Ectodermal cell (in vitro differentiated cells): ENCODE data around the gene MESP2. TPM values are rescaled to one million over a fixed set of nuclear protein-coding genes. Genes with fewer than 3 reads are reported as not detected.

Experiments used
- H3K27ac ChIP-seq: 2 replicates; pipeline ENCODE4 v1.7.0; 2013; ENCODE audit warnings: mild to moderate bottlenecking, low read depth, low read length; ENCODE audit not compliant: insufficient read depth, poor library complexity, severe bottlenecking
- H3K27me3 ChIP-seq: 2 replicates; pipeline ENCODE4 v1.7.0; 2013; ENCODE audit warnings: mild to moderate bottlenecking, low read length; ENCODE audit not compliant: insufficient read depth, control insufficient read depth, poor library complexity, severe bottlenecking
- H3K36me3 ChIP-seq: one replicate; pipeline ENCODE4 v1.7.0; 2013; ENCODE audit warnings: low read length; ENCODE audit not compliant: control insufficient read depth, insufficient read depth
- H3K4me1 ChIP-seq: one replicate; pipeline ENCODE4 v1.7.0; 2013; ENCODE audit warnings: low read length; ENCODE audit not compliant: control insufficient read depth, insufficient read depth
- H3K4me3 ChIP-seq: 2 replicates; pipeline ENCODE4 v1.7.0; 2013; ENCODE audit warnings: low read depth, low read length, control low read depth; ENCODE audit not compliant: insufficient read depth
- H3K9me3 ChIP-seq: 2 replicates; pipeline ENCODE4 v1.7.0; 2013; ENCODE audit warnings: mild to moderate bottlenecking, low read length, moderate library complexity; ENCODE audit not compliant: control insufficient read depth
- WGBS, 2 experiments: methylation state at CpG; one replicate each; pipeline ENCODE4 v1.1.7; 2013; ENCODE audit warnings: missing lambda C conversion rate in 2 of 2; 5-methylcytosine and 5-hydroxymethylcytosine counted together
- polyA plus RNA-seq, 4 experiments: library from polyadenylated mRNA; stranded (reverse); fragments of 50-300 nt; gene quantifications; one replicate each; pipeline ENCODE4 v1.2.3, GENCODE V29; 2013

Gene MESP2, protein sequence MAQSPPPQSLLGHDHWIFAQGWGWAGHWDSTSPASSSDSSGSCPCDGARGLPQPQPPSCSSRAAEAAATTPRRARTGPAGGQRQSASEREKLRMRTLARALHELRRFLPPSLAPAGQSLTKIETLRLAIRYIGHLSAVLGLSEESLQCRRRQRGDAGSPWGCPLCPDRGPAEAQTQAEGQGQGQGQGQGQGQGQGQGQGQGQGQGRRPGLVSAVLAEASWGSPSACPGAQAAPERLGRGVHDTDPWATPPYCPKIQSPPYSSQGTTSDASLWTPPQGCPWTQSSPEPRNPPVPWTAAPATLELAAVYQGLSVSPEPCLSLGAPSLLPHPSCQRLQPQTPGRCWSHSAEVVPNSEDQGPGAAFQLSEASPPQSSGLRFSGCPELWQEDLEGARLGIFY
- polyA plus RNA-seq (2013, experiment 1 of 4) = 0.54 TPM
- polyA plus RNA-seq (2013, experiment 2 of 4) = 0.23 TPM
- polyA plus RNA-seq (2013, experiment 3 of 4) = not detected
- polyA plus RNA-seq (2013, experiment 4 of 4) = 0.12 TPM

- H3K27ac ChIP-seq = no peak within 1 kb of the TSS
- H3K4me3 ChIP-seq = no peak within 1 kb of the TSS
- peaks cover 39% of the 10 kb centered on the region for H3K27me3 ChIP-seq
- 17 to 18% methylated on average over 82 of the region's 82 CpGs for WGBS, 2 experiments
- H3K36me3 ChIP-seq = no peaks in the 10 kb centered on the region
- no peaks in the 10 kb centered on the region for H3K4me1 ChIP-seq
- H3K9me3 ChIP-seq = no peaks in the 10 kb centered on the region
These were observed at the start of gene MESP2 for GRCh38 chr15:89776274-89777072. Gene MESP2, plus strand, starts transcription at chr15:89776332. Its CDS starts 26 bp downstream, at chr15:89776358.

DNA sequence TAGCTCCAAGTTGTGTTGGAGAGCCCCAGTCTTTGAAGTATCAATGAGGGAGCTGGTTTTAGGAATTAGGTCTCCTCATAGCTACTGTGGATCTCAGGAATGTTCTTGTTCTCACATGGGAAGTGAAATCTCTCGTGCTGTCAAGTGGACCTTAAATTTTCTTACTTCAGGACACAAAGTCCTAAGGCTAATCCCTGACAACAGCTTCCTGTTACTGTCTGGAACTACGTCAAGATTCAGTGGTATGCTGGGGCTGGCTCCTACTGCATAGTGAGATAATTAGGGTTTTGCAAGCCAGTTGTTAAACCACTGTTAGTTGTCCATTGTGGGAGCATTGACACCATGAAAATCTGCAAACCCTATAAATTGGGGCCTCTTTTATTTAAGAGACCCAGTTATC lies 47.9 kb upstream of the MESP2 start:
- Histone ChIP-seq H3K27me3 (no peaks in the 10 kb centered on the region), H3K27ac (no peak overlapping the region), H3K4me1 (no peaks in the 10 kb centered on the region), H3K36me3 (no peaks in the 10 kb centered on the region), H3K4me3 (no peak overlapping the region), H3K9me3 (no peaks in the 10 kb centered on the region)
- WGBS, 2 experiments = 92 to 96% methylated on average over 2 of the region's 2 CpGs

- 87 to 92% methylated on average over 5 of the region's 5 CpGs for WGBS, 2 experiments
- no peaks in the 10 kb centered on the region for H3K36me3 ChIP-seq
These were observed 44.9 kb upstream of the MESP2 start for GRCh38 chr15:89731275-89731674.

DNA sequence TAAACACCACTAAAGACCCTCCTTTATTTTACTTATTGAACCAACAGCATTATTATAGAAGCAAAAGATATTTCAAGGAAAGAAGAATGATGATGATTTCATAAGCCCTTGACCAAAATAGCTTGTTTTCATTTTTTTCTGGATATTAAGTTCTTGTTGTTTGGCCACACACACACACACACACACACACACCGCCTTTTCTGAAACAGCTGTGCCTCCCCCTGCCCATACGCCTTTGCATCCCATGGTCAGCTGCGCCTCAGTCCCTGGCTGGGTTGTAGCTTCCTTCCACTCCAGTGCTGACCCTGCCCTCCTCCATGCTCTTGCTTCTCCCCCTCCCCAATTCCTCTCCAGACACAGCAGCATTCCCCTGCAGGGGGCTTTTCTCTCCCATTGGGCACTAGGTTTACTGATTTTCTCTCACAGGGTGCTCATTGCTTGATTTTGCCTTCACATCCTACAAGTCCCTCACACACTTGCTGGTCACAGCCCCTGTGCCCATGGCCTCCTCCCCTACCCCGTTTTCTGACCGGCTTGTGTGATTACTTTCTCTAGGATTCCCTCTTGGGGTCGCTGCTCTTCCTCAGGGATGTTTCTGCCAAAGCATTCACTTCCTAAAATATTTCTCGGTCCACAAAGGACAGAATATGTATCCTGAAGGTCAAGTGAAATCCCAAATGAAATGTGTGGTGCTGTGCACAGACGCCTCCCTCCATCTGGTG lies 43.5 kb upstream of the MESP2 start:
- H3K36me3 ChIP-seq = no peaks in the 10 kb centered on the region
- no peaks in the 10 kb centered on the region for H3K27me3 ChIP-seq
- no peaks in the 10 kb centered on the region for H3K9me3 ChIP-seq
- 71 to 78% methylated on average over 8 of the region's 8 CpGs for WGBS, 2 experiments
- no peak overlapping the region for H3K27ac ChIP-seq
- no peaks in the 10 kb centered on the region for H3K4me1 ChIP-seq
- no peak overlapping the region for H3K4me3 ChIP-seq

More at GRCh38 chr15:89731275-89731674, 44.9 kb upstream of the MESP2 start:
- no peaks in the 10 kb centered on the region for H3K4me1 ChIP-seq
- no peak overlapping the region for H3K27ac ChIP-seq
- no peak overlapping the region for H3K4me3 ChIP-seq
- no peaks in the 10 kb centered on the region for H3K27me3 ChIP-seq
- no peaks in the 10 kb centered on the region for H3K9me3 ChIP-seq

DNA sequence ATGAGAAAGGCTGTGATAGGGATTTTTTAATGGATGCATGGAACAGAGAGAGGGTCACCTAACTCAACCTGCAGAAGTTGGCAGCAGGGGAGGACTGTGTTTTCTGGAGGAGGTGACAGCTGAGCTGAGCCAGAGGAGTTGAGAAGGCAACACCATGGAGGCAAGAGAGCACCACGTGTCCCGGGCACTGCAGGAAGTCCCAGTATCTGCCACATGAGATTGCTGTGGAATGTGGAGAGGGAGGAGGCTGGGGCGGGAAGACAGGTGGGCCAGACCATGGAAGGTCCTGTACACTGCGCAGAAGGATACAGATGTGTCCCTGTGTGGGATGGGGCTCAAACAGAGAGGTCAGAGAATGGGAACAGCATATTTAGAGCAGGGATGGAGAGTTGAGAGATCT lies 40.4 kb upstream of the MESP2 start:
- H3K27ac ChIP-seq = no peak overlapping the region
- no peaks in the 10 kb centered on the region for H3K4me1 ChIP-seq
- no peaks in the 10 kb centered on the region for H3K9me3 ChIP-seq
- WGBS, 2 experiments = 70 to 77% methylated on average over 4 of the region's 4 CpGs
- no peaks in the 10 kb centered on the region for H3K27me3 ChIP-seq
- no peak overlapping the region for H3K4me3 ChIP-seq
- no peaks in the 10 kb centered on the region for H3K36me3 ChIP-seq

DNA sequence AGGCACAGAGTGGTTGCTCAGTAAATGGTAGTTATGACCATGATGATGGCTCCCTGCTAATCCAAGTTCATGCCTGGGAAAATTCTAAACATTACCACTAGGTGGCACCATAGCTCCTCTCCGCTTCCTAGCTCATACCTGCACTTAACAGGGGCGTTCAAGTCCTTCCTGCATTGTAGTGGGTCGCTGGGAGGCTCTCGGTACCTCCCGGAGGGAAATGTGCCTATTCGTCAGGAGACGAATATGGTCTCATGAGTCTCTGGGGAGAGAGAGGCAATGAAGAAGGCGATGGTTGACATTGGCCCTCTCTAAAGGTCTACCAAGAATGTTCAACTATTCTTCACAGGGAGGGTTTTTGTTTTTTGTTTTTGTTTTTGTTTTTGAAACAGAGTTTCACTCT lies 36.0 kb upstream of the MESP2 start:
- WGBS, 2 experiments = 4 to 8% methylated on average over 8 of the region's 8 CpGs

GRCh38 chr15:89743011-89743410 lies 33.1 kb upstream of the MESP2 start:
- peaks cover 35% of the 10 kb centered on the region for H3K27me3 ChIP-seq
- WGBS, 2 experiments = 88 to 93% methylated on average over 8 of the region's 8 CpGs
- no peaks in the 10 kb centered on the region for H3K36me3 ChIP-seq
- no peak overlapping the region for H3K27ac ChIP-seq
- no peak overlapping the region for H3K4me3 ChIP-seq
- H3K4me1 ChIP-seq = no peaks in the 10 kb centered on the region
- H3K9me3 ChIP-seq = no peaks in the 10 kb centered on the region

More for the DNA sequence above, 36.0 kb upstream of the MESP2 start:
- Histone ChIP-seq H3K36me3 (no peaks in the 10 kb centered on the region), H3K27ac (no peak overlapping the region), H3K4me3 (no peak overlapping the region), H3K4me1 (no peaks in the 10 kb centered on the region), H3K9me3 (no peaks in the 10 kb centered on the region), H3K27me3 (peaks cover 7% of the 10 kb centered on the region)

DNA sequence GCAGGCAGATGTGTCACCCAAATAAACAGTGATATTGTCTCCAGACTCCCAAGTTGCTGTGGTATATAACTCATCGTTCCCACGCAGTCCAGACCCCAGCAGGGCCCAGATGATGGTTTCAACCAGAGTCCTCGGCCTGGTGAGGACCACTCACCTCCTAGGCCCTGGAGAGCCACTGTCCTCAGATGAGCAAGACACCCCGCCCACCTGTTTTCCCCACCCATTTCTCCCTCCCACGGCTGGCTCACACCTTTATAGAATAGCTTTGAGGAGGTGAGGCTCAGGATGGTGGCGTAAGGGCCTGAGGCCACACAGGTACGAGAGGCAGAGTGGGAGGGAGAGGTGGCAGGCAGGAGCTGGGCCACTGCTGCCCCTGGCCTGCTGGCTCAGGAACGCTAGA lies 32.5 kb upstream of the MESP2 start:
- Histone ChIP-seq H3K27me3 (peaks cover 41% of the 10 kb centered on the region), H3K36me3 (no peaks in the 10 kb centered on the region)
- WGBS, 2 experiments = 87 to 90% methylated on average over 8 of the region's 8 CpGs

GRCh38 chr15:89745131-89745530 lies 31.0 kb upstream of the MESP2 start:
- Histone ChIP-seq H3K4me1 (no peaks in the 10 kb centered on the region), H3K36me3 (no peaks in the 10 kb centered on the region), H3K27ac (no peak overlapping the region), H3K9me3 (no peaks in the 10 kb centered on the region), H3K27me3 (peaks cover 56% of the 10 kb centered on the region), H3K4me3 (no peak overlapping the region)
- WGBS, 2 experiments = 77 to 82% methylated on average over 13 of the region's 13 CpGs

More for the DNA sequence above, 32.5 kb upstream of the MESP2 start:
- Histone ChIP-seq H3K9me3 (no peaks in the 10 kb centered on the region), H3K27ac (no peak overlapping the region), H3K4me3 (no peak overlapping the region), H3K4me1 (no peaks in the 10 kb centered on the region)
